ENCODE data around the gene MGLL.

GRCh38 chr3:127829537-127829936 is 7.2 kb upstream of the MGLL start:
- no peak for TF ChIP-seq CTCF (IDR thresholded peaks at IDR 0.05; ENCODE audit: low read depth, low read length)
- no peak for TF ChIP-seq EZH2phosphoT487 (IDR thresholded peaks at IDR 0.05; ENCODE audit: low read depth)

Data from OCI-LY3 (cell line).